NCI-H128 (cell line): ENCODE measurements around the gene GCKR.

Experiments
- DNase-seq: peaks from one replicate; lab custom pipeline; 2025; ENCODE audit not compliant: unreplicated experiment; lab: John Stamatoyannopoulos, UW

GCKR gene

GRCh38 chr2:27572439-27572838 lies 75.8 kb downstream of the GCKR start:
- no peak for DNase-seq

- DNase-seq = no peak
Measured at GRCh38 chr2:27572998-27573429, 76.4 kb downstream of the GCKR start.
